Naive thymus-derived CD8-positive, alpha-beta T cell (primary cell): ENCODE data around the gene PHF23. TPM values are rescaled to one million over a fixed set of nuclear protein-coding genes. Genes with fewer than 3 reads are reported as not detected.

Experiments used
- ATAC-seq, 2 donors: fragments of 150-1000 bp; cut with Tn5 transposase in 1 of 2; sonication (Bioruptor Pico), chemical (Tn5 transposase) in 1 of 2; 1 replicate in 1 of 2; 2 replicates in 1 of 2; pipeline ENCODE4 v1.10.0; 2021; ENCODE audit warnings: mild to moderate bottlenecking in 2 of 2, moderate library complexity in 2 of 2
- POLR2A ChIA-PET: fragments of 350-600 bp; sonication (Branson Sonifier 250); formaldehyde crosslinking; loops from one replicate; lab custom pipeline; 2021; ENCODE audit warnings: antibody characterized with exemption; lab: Charles Lee
- DNase-seq, 10 donors: peaks; one replicate each; pipeline versions ENCODE4 v3.0.0 to v3.0.0-alpha.2; 2020 to 2022
- H3K27ac Mint-ChIP-seq, 10 donors: one replicate each; pipeline ENCODE4 v1.8.0; 2020 to 2022; ENCODE audit warnings: mild to moderate bottlenecking in 10 of 10, mixed read lengths in 10 of 10, moderate library complexity in 4 of 10, inconsistent platforms in 1 of 10
- H3K27me3 Mint-ChIP-seq, 5 donors: one replicate each; pipeline ENCODE4 v1.8.0; 2021 to 2022; ENCODE audit warnings: mixed read lengths in 5 of 5
- H3K36me3 Mint-ChIP-seq, 3 donors: one replicate each; pipeline ENCODE4 v1.8.0; 2020 to 2022; ENCODE audit warnings: mixed read lengths in 3 of 3, mild to moderate bottlenecking in 2 of 3, inconsistent platforms in 1 of 3
- H3K4me1 Mint-ChIP-seq, 4 donors: one replicate each; pipeline ENCODE4 v1.8.0; 2021 to 2022; ENCODE audit warnings: mixed read lengths in 4 of 4
- H3K4me3 Mint-ChIP-seq, 10 donors: one replicate each; pipeline ENCODE4 v1.8.0; 2020 to 2022; ENCODE audit warnings: mild to moderate bottlenecking in 10 of 10, mixed read lengths in 10 of 10, moderate library complexity in 6 of 10, inconsistent platforms in 1 of 10
- H3K9me3 Mint-ChIP-seq, 9 donors: one replicate each; pipeline ENCODE4 v1.8.0; 2020 to 2022; ENCODE audit warnings: mixed read lengths in 9 of 9, mild to moderate bottlenecking in 3 of 9, inconsistent platforms in 1 of 9, moderate library complexity in 1 of 9
- polyA plus RNA-seq, 3 donors: library from polyadenylated mRNA; unstranded; fragments of 300-500 nt; fragmentation: Illumina TruSeq; gene quantifications; one replicate each; pipeline ENCODE4 v1.2.3, GENCODE V29; 2021
- total RNA-seq, 8 experiments: library from RNA in 2 of 8; stranded (reverse) in 2 of 8; gene quantifications; one replicate each; pipeline ENCODE4 v1.2.3 and lab custom pipeline; 2021 to 2026

PHF23 gene
- total and polyA plus RNA-seq, 5 experiments from 2014 or later: 18.1 to 53.9 (median 35.7) TPM

DNA sequence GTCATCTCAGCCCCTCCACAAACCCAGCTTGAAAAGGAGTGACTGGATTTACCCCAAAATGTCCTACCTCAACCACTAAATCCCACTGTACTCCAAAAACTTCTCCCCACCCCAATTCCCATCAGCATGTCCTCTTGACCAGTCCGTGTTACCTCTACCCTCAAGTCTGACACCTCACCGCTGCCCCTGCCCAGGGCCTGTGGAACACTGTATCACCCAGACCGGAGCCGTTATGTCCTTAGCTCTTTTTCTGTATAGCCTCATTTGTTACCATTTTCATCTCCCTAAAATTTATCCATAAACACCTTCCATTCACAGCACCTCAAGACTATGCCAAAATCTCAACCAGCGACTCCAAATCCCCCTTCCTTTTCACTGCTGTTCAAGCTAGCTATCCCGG, 2.4 kb downstream of the PHF23 start:
- peak overlapping the region; percentile 13 to 99 (median 92) for H3K27ac Mint-ChIP-seq
- no peaks in the 10 kb centered on the region for H3K9me3 Mint-ChIP-seq
- H3K36me3 Mint-ChIP-seq: peaks cover 0 to 34% (median 0%) of the 10 kb centered on the region in 3 donors
- peaks cover 47 to 82% (median 71%) of the 10 kb centered on the region in 4 donors for H3K4me1 Mint-ChIP-seq
- H3K27me3 Mint-ChIP-seq: peaks cover 0 to 1% (median 0%) of the 10 kb centered on the region in 5 donors
- POLR2A ChIA-PET: interaction anchor here (0.5 to 18.2 kb wide), 8 partner anchors 13 to 450 kb away, joined by 3 to 371 read pairs (median 8); partner anchors contain the start of genes ACADVL, ACAP1, CTDNEP1 and DLG4
- DNase-seq (no peak), ATAC-seq (no peak)
- H3K4me3 Mint-ChIP-seq: peak overlapping the region; percentile 75 to 98 (median 94)

DNA sequence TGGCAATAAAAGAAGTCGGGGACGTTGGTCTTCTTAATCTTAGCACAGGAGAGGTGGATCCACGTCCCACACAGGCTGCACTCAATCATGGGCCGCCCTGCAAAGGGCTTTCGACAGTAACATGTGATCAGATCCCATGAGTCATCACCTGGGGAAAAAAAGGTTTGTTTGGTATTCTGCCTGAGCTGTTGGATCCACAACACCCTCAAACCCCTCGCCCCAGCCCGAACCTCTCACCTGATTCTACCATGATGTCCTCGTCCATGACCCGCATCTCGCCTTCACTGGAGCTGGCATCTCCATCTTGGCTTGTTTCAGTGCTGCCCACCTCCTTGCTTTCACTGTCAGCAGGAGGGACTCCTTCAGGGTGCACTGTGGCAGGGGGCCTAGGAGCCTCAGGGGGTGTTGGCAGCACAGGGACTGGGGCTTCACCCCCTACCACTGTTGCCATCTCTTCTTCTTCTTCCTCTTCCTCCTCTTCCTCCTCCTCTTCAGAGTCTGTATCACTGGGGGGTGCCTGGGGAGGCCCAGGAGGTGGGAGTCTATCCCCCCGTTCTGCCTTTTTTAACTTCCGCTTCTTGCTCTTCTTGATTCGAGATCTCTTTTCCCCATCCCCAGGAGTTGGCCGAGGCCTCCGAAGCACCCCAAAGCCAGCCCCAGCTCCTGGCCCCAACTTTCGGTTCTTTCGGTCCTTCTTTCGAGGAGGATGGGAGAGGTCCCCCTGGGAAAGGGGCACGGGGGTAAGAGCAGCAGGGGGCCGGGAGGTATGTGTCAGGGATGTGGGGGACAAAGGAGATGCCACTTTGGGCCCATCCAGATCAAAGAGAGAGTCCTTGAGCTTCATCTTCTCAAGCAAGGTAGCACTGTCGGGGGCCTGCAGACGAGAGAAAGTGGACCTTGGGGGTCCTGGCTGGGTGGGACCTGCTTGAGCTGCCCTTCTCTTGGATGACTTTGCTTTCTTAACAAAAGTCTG, 3.3 kb downstream of the PHF23 start:
- peaks cover 0 to 32% (median 0%) of the 10 kb centered on the region in 3 donors for H3K36me3 Mint-ChIP-seq
- POLR2A ChIA-PET: interaction anchor here (0.6 to 18.2 kb wide), 8 partner anchors 8 to 451 kb away, joined by 3 to 371 read pairs (median 5); partner anchors contain the start of genes ACADVL, ACAP1, CTDNEP1 and DLG4
- H3K4me3 Mint-ChIP-seq: peak overlapping the region in 8 of 10 donors; percentile 34 to 95 (median 94)
- H3K9me3 Mint-ChIP-seq: no peaks in the 10 kb centered on the region
- H3K27me3 Mint-ChIP-seq: peaks cover 0 to 1% (median 0%) of the 10 kb centered on the region in 5 donors
- H3K4me1 Mint-ChIP-seq: peaks cover 39 to 75% (median 65%) of the 10 kb centered on the region in 4 donors
- ATAC-seq (no peak), DNase-seq (no peak)
- H3K27ac Mint-ChIP-seq: peak overlapping the region in 9 of 10 donors; percentile 27 to 99 (median 85)

DNA sequence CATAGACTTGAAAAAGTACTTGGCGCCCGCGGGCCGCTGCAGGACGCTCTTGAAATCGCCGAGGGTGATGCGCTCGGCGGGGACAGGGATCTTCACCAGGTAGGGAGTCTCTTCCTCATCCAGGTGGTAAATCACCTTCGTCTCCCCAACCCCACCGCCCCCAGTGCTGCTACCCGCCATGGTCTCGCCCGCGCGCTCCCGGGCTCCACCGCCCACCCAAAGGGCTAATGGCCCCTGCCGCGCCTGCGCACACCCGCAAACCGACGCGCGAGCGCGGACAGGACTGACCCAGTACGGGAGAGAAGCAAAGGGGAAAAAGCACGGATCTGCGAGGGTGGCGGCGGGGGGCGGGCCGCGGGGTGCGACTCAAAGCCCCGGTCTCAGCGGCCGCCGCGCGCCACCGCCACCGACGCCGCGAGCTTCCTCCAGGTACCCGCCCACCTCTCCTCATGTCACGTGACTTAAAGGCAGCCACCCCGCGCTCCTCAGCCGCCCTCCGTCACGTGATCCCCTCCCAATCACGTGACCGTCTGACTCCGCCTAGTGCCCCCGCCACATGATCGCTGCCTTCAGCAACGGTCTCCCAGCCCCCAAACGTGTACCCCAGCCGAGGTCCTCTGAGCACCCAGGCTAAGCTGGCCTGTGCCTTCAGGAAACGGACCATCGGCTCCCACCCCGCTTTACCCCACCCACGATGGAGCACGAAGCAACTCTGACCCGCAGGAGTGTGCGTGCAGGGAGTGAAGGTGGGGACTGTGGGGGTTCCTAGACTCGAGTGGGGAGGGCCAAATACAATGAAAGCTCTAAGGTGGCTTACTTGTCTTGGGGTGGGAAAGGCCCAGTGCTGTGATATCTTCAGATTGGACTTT, 4.9 kb downstream of the PHF23 start, which contains the start of gene DVL2:
Gene DVL2, minus strand, starts transcription at position 435 of the 869 bp plus-strand sequence. Its CDS starts 255 bp downstream, at position 180.
- POLR2A ChIA-PET: interaction anchor here (0.5 to 18.2 kb wide), 10 partner anchors 10 to 250 kb away, joined by 3 to 371 read pairs (median 3); partner anchors contain the start of genes ACADVL, ACAP1, CTDNEP1 and DLG4
- peak; percentile 89 to 98 (median 94) for DNase-seq
- Mint-ChIP-seq H3K9me3 (no peaks in the 10 kb centered on the region), H3K27ac (peak within 1 kb of the TSS; percentile 76 to 99 (median 94)), H3K27me3 (peaks cover 0 to 1% (median 0%) of the 10 kb centered on the region in 5 donors), H3K4me3 (peak within 1 kb of the TSS; percentile 89 to 95 (median 92)), H3K36me3 (peaks cover 0 to 35% (median 0%) of the 10 kb centered on the region in 3 donors), H3K4me1 (peaks cover 32 to 60% (median 51%) of the 10 kb centered on the region in 4 donors)
- peak; percentile 56 to 67 for ATAC-seq

DNA sequence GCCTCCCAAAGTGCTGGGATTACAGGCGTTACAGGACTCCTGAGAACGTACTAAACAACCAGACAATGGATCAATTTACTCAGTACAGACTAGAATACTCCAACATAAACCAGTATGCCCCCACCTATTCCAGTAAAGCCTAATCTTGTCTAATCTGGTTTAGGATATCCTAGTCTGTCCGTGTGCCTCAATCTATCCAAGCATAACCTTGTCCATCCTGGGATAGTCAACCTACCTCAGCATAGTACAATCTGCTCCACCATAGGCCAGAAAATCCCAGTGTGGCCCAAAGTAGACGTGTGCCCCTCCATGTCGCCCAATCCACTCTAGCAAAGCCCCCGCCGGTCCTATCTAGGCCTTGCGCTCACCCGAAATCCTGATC, 5.6 kb downstream of the PHF23 start:
- no peaks in the 10 kb centered on the region for H3K9me3 Mint-ChIP-seq
- H3K27me3 Mint-ChIP-seq: peaks cover 0 to 1% (median 0%) of the 10 kb centered on the region in 5 donors
- ATAC-seq (peak in 1 of 2 donors; percentile 9), DNase-seq (no peak)
- H3K27ac Mint-ChIP-seq: peak overlapping the region; percentile 76 to 99 (median 94)
- POLR2A ChIA-PET: interaction anchor here (0.5 to 18.2 kb wide), 7 partner anchors 14 to 251 kb away, joined by 3 to 371 read pairs (median 5); partner anchors contain the start of genes ACADVL, ACAP1, CTDNEP1 and DLG4
- H3K4me1 Mint-ChIP-seq: peaks cover 32 to 60% (median 51%) of the 10 kb centered on the region in 4 donors
- peaks cover 0 to 41% (median 0%) of the 10 kb centered on the region in 3 donors for H3K36me3 Mint-ChIP-seq
- H3K4me3 Mint-ChIP-seq: peak overlapping the region; percentile 89 to 95 (median 92)

DNA sequence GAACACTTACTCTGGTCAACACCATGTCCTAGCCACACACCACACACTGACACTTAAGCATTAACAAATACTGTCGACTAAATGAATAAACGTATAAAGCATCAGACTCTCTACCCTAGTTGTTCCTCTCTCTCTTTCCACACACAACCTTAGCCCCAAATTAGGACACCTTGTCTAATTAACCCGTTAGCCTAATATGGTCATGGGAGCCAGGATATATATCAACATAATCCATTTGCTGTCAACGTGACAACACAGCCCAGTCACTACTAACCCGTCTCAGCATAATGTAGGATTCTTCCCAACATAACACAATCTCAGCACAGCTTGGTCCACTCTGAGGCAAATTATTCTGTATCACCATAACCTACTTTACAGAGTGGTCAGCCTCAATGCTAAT, 7.1 kb downstream of the PHF23 start:
- Mint-ChIP-seq H3K27ac (peak overlapping the region in 5 of 10 donors; percentile 5 to 51 (median 45)), H3K36me3 (peaks cover 0 to 51% (median 5%) of the 10 kb centered on the region in 3 donors), H3K4me3 (peak overlapping the region in 9 of 10 donors; percentile 7 to 93 (median 42)), H3K9me3 (no peaks in the 10 kb centered on the region), H3K27me3 (peaks cover 0 to 1% (median 0%) of the 10 kb centered on the region in 5 donors), H3K4me1 (peaks cover 31 to 54% (median 48%) of the 10 kb centered on the region in 4 donors)
- POLR2A ChIA-PET: interaction anchor here (18.2 kb wide), 1 partner anchor 13 kb away, joined by 371 read pairs; the partner anchor contains the start of genes ACADVL and DLG4
- ATAC-seq (no peak), DNase-seq (no peak)

GRCh38 chr17:7229504-7229903, 9.8 kb downstream of the PHF23 start:
- POLR2A ChIA-PET: interaction anchor here (18.2 kb wide), 1 partner anchor 10 kb away, joined by 371 read pairs; the partner anchor contains the start of genes ACADVL and DLG4
- no peak for DNase-seq
- Mint-ChIP-seq H3K36me3 (peaks cover 0 to 52% (median 5%) of the 10 kb centered on the region in 3 donors), H3K27me3 (peaks cover 0 to 1% (median 0%) of the 10 kb centered on the region in 5 donors), H3K4me1 (peaks cover 16 to 32% (median 25%) of the 10 kb centered on the region in 4 donors), H3K27ac (peak overlapping the region in 1 of 10 donors; percentile 65), H3K4me3 (no peak overlapping the region), H3K9me3 (no peaks in the 10 kb centered on the region)
- no peak for ATAC-seq

GRCh38 chr17:7228920-7229319, 10.3 kb downstream of the PHF23 start:
- DNase-seq (no peak), ATAC-seq (no peak)
- Mint-ChIP-seq H3K4me3 (no peak overlapping the region), H3K4me1 (peaks cover 15 to 29% (median 21%) of the 10 kb centered on the region in 4 donors), H3K36me3 (peaks cover 0 to 54% (median 5%) of the 10 kb centered on the region in 3 donors), H3K9me3 (no peaks in the 10 kb centered on the region), H3K27me3 (no peaks in the 10 kb centered on the region), H3K27ac (peak overlapping the region in 1 of 10 donors; percentile 21)
- POLR2A ChIA-PET: interaction anchor here (18.2 kb wide), 1 partner anchor 10 kb away, joined by 371 read pairs; the partner anchor contains the start of genes ACADVL and DLG4

- Mint-ChIP-seq H3K4me1 (peaks cover 3 to 13% (median 4%) of the 10 kb centered on the region in 4 donors), H3K36me3 (peaks cover 0 to 62% (median 5%) of the 10 kb centered on the region in 3 donors), H3K9me3 (no peaks in the 10 kb centered on the region), H3K27me3 (no peaks in the 10 kb centered on the region), H3K4me3 (no peak overlapping the region), H3K27ac (peak overlapping the region in 2 of 10 donors; percentile 20 to 59)
- ATAC-seq (no peak), DNase-seq (no peak)
- POLR2A ChIA-PET: interaction anchor here (18.2 kb wide), 1 partner anchor 8 kb away, joined by 371 read pairs; the partner anchor contains the start of genes ACADVL and DLG4
These were observed 12.2 kb downstream of the PHF23 start for GRCh38 chr17:7226721-7227710.

- no peak overlapping the region for H3K4me3 Mint-ChIP-seq
- no peaks in the 10 kb centered on the region for H3K27me3 Mint-ChIP-seq
- no peak for ATAC-seq
- DNase-seq: no peak
- POLR2A ChIA-PET: interaction anchor here (14.0 kb wide), 1 partner anchor 11 kb away, joined by 371 read pairs; the partner anchor contains the start of genes DVL2, GABARAP and PHF23
- no peaks in the 10 kb centered on the region for H3K9me3 Mint-ChIP-seq
- peak overlapping the region in 2 of 10 donors; percentile 49 to 59 for H3K27ac Mint-ChIP-seq
- peaks cover 0 to 62% (median 5%) of the 10 kb centered on the region in 3 donors for H3K36me3 Mint-ChIP-seq
- peaks cover 7 to 16% (median 8%) of the 10 kb centered on the region in 4 donors for H3K4me1 Mint-ChIP-seq
These were observed 13.4 kb downstream of the PHF23 start for GRCh38 chr17:7225711-7226331.

DNA sequence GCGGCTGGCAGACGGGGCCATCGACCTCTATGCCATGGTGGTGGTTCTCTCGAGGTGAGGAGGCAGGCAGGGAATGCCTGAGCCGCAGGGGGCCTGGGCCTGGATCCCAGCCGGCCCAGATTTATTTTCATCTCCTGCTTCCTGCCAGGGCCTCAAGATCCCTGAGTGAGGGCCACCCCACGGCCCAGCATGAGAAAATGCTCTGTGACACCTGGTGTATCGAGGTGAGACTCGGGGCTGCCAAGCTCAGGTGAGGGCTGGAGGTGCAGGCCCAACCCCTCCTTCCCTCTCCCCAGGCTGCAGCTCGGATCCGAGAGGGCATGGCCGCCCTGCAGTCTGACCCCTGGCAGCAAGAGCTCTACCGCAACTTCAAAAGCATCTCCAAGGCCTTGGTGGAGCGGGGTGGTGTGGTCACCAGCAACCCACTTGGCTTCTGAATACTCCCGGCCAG, 14.6 kb downstream of the PHF23 start:
- no peaks in the 10 kb centered on the region for H3K9me3 Mint-ChIP-seq
- no peak for ATAC-seq
- POLR2A ChIA-PET: interaction anchor here (14.0 kb wide), 1 partner anchor 12 kb away, joined by 371 read pairs; the partner anchor contains the start of genes DVL2, GABARAP and PHF23
- peaks cover 10 to 22% (median 17%) of the 10 kb centered on the region in 4 donors for H3K4me1 Mint-ChIP-seq
- H3K4me3 Mint-ChIP-seq: no peak overlapping the region
- DNase-seq: no peak
- H3K36me3 Mint-ChIP-seq: peaks cover 0 to 53% (median 5%) of the 10 kb centered on the region in 3 donors
- H3K27ac Mint-ChIP-seq: peak overlapping the region in 1 of 10 donors; percentile 61
- no peaks in the 10 kb centered on the region for H3K27me3 Mint-ChIP-seq
